NCI-H526 treated with DMSO at 0.1 percent for 48 hours (cell line): ENCODE results near the gene PTPN20.
A peak's percentile ranks its signal among the peaks of the same experiment; 100 is the strongest.

Source experiments
- DNase-seq: peaks from one replicate; lab custom pipeline; 2025; lab: John Stamatoyannopoulos, UW

PTPN20 gene

DNA sequence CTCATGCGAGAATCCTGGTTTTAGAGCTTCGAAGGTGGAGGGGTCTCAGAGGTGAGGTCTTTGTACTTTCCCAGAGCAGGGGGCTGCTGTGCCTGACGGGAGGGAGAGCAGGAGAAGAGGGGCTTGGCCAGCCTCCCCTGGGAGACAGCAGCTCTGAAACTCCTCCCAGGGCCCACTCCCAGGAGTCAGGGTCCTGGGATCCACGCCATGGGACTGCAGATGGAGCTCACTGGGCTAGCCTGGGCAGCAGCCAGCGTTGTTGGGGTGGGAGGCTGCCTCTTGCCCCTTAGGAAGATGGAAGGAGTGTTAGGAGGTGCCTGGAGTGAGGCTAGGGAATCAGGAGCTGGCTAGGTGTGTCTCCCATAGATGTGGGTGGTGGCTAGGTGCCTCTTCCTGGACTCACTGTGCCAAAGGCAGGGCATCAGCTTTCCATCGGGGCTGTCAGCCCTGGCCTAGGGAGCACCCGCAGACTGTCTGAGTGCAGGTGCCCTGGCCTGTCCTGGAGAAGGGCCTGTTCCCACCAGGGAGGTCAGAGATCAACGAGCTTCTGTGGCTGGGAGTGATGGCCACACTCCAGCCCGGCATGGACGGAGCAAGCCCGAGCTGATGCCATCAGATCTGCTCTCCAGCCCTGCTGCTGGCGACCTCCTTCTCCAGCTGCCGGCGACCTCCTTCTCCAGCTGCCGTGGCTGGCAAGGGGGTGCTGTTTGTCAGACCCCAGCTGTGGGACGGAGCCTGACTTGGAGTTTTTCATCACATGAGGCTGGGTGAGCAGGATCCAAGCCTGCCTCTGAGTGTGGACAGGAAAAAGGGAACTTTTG lies 111.3 kb downstream of the PTPN20 start:
- no peak for DNase-seq

DNA sequence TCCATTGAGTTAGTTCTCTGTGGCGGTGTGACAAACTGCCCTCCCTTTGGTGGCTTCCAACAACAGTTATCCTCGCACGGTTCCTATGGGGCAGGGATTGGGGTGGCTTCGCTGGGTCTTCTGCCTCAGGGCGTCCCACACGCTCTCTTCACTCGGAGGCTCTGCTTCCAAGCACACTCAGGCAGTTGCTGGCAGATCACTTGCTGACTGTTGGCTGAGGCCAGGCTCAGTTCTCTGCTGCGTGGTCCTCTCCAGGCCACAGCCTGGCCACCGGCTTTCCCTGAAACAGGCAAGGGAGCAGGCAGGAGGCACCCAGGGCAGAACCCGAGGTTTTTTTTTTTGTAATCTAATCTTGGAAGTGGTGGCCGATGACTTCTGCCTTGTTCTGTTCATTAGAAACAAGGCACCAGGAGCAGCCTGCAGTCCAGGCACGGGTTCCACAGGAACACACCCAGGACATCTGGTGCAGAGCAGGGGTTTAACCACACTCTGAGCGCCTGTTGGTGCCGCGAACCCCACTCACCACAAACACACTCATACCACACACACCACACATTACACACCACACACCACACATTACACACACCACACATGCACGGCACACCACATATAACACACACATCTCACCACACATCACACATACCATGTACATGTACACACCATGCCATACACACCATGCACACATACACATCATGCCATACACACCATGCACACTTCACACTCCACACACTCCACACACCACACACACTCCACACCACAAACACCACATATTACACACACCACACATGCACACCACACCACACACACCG lies 112.2 kb downstream of the PTPN20 start:
- no peak for DNase-seq

DNA sequence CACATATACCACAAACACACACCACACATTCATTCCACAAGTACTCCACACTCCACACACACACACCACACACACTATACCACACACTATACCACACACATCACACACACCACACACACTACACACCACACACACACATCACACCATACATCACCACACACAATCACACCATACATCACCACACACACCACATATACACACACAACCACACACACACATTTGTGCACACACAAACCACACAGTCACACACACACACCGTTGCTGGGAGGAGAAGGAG lies 112.8 kb downstream of the PTPN20 start:
- no peak for DNase-seq

DNA sequence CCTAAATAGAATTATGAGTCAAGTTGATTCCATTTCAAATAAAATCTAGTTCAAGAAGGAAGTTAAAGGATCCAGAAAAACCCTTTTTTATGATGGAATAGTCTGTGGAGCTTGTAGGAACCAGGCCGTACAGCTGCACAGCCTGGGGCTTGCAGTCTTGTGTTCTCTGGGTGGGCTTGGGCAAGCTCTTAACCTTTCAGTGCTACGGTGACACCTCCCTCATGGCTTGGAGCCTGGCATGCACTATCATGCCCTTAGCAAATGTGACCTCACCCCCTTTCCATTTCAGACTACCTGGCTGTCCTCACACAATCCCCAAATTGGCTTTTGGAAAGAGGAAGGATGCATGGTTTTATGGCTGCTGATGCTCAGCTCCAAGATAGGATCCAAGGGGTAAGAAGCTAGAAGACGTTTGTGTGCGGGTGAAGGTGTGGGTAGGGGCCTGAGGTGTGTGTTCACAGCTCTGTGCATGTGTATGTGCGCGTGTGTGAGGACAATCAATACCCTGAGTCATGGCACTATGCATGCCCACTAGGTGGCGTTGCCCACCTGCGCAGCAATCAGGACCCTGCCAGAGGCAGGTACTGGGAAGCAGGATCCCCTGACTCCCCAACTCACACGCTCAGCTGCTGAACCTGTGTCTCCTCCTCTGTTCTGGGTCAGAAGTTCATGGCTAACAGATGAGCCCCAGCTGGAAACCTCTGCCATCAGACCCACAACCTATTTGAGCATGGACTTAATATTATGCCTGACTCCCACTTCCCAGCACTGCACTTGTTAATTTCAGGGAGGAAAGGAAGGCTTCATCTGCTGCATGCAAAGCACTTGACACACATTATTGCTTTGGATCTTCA lies 113.4 kb downstream of the PTPN20 start:
- peak; percentile 8 for DNase-seq

DNA sequence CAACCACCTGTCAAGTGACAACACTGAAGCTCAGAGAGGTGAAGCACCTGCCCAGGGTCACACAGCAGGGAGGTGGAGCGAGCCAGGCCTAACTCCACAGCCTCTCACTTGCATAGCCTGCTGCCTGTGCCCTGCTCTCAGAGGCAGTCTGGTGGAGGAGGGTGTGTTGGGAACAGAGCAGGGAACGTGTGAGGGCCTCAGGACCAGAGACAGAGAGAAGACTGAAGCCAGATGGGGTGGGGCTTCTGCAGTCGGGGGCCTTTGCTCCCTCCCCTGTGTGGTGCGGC lies 114.0 kb downstream of the PTPN20 start:
- DNase-seq, result no peak

DNA sequence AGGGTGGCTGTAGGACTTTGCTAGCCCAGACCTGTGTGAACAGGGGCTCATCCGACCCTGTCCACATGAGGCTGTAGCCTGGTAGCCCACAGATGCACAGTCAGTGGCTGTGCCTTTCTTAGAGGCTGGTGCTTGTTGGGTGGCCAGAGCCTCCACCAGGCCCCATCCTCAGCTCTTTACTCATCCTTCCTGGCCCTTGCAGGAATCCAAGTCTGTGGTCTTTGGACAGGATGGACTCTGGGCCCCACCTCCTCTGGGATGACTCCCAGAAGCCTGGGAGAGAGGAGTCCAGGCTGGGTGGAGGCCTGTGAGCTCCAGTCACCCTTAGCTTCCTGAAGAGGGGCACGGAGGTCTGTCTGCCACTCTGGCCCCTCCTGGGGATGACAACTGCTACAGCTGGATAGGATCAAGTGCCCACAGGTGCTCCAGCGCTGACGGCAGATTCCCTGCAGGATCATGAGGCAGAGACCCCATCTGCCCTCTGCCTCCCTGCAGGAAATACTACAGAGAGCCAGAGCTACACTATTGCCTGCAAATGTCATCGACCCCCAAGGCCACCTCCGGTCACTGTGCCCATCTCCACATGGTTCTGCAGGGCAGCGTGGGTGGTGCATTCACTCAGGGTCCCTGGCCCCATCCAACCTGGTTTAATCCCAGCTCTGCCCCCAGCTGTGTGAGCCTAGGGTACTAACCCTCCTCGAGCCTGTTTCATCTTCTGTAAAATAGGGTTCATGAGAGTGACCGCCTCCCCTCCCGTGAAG lies 114.5 kb downstream of the PTPN20 start:
- DNase-seq, result no peak

DNA sequence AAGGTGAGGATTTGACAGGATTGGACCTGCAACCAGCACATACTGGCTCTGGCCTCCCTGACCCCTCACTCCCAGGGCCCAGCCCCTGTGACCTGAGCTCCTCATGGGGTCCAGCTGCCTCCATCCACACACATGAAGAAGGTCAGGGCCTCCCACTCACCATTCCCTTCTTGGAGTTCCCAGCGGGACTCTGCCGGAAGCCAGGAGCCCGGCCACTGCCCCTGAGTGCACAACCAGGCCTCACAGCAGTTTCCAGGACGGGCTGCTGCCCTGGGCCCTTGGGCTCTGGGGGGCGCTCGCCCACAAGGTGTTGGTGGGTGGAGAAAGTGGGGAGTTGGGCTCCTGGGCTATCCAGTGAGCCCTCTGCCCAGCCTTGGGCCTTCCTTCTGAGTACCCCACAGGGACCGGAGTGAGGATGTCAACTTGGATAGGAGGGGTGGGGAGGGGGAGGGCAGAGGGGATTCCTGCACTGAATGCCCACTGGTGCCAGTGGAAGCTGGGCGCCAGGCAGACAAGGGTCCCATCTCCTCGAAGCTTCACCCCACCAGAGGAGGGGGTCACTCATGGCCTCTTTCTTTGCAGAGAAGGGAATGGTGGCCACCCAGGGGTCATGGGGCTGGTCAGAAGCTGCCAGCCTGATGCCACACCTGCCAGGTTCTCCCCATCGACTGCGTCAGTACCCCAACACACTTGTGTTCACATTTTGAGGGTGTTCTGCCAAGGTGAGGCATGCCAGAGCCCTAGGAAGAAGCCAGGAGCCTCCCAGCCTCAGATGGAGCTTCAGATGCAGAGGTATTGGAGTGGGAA lies 115.3 kb downstream of the PTPN20 start:
- no peak for DNase-seq

DNA sequence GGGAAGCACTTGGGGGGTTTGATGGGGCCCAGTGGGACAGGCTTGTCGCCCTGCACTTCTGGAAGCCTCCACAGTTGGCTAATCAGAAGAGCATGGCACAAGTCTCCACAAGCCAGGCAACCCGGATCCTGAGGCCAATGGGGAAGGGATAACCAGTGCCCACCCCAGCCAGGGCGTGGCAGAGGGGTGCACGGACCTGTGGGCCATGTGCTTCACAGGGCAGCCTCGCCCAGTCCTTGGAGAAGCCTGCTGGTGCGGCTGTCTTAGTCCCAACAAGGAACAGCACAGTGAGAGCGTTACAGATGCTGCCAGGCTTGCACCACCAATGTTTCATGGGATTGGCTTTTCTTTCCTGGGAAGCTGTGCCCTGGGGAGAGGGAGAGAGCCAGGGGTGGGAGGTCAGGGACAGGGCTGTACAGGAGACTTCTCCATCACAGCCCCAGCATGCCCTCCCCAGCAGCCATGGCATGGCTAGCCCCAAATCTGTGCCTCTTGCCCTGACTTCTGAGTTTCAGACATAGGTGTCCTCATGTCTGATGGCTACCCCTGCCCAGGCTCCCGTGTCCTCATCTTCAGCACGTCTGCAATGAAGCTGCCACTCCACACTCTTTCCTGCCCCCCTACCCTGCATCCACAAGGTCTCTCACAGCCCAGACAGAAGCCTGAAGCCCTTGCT lies 116.0 kb downstream of the PTPN20 start:
- DNase-seq, result no peak

DNA sequence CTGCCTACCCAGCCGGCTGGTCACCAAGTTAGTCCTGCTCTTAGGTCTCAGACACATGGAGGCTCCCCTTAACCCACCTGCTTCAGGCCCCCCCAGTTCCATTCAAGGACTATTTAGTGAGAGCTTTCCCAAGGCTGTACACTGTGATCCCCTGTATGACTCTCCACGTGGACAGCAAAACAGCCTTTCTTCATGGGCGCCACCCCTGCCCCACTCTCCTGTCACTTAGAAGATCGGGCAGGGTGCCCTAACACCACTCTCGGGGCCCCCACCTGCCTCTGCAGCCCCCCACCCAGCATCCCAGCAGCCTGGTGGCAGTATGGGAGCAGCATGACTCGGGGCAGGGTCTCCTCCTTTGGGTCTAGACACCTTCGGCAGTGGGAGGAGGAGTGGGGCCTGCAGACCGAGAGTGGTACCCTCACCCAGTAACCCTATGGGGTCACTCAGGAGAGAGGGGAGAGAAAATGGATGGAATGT lies 116.6 kb downstream of the PTPN20 start:
- no peak for DNase-seq

DNA sequence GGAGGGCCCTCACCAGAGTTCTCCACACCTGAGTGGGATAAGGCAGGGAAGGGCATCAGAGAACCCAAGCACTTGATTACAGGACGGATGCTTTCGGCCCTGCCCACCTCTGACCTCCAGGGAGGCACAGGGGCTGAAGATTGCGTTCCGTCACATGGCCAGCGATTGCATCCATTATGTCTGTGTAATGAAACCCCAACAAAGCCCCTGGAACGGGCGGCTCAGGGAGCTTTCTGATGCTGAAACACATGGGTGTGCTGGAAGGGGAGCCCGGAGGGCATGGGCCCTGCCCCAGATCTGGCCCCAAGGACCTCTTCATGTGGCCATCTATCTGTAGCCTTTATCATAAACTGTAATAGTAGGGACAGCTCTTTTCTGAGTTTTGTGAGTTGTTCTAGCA lies 117.2 kb downstream of the PTPN20 start:
- no peak for DNase-seq

DNA sequence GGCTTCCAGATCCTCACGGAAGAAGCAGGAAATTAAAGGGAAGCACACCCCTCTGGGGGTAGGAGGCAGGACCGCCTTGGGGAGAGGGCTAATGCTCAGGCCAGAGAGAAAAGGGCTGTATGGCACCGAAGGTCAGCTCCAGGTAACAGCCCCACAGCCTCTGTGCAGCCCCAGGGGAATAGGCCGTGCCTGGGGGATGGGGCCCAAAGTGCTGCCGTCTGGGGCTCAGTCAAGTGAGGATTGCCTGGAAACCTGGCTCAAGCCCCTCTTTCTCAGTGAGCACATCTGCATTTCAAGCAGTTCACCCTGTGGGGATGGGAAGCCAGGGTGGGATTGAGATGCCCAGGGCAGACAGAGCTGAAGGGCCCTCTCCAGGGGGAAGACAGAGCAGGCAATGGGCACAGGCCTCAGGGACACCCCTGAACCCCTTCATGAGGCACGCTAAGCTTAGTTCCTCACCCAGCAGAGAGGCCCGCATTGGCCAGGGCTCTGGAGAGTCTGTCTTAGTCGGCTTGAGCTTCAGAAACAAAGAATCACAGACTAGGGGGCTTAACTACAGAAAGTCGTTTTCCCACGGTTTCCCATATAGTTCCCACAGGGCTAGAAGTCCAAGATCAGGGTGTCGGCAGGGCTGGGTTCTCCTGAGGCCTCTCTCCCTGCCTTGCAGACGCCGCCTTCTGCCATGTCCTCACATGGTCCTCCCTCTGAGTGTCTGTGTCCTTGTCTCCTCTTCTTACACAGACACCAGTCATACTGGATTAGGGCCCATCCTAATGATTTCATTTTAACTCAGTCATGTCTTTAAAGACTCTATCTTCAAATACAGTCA lies 118.2 kb downstream of the PTPN20 start:
- DNase-seq, result no peak

DNA sequence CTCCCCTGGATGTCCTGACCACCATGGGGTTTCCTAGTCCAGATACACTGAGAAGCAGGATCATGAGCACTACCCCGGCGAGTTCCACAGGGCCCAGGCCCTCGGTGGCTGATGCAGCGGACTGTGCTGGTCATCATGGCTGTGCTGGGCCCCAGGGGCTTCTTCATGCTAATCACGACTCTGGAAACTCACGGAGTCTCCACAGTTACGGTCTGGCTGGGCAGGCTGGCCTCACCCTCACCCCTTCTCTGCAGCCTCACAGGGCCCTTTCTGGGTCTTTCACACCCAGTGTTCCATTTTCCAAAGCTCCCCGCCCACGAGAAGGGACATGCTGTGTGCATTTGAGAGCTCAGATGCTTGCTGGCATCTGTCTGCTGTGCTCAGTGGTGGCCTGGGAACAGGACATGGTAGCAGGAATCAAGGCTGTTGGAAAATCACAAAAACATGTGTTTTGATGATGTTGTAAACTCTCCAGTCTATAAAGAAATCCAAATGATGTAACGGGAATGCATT lies 119.0 kb downstream of the PTPN20 start:
- no peak for DNase-seq

DNA sequence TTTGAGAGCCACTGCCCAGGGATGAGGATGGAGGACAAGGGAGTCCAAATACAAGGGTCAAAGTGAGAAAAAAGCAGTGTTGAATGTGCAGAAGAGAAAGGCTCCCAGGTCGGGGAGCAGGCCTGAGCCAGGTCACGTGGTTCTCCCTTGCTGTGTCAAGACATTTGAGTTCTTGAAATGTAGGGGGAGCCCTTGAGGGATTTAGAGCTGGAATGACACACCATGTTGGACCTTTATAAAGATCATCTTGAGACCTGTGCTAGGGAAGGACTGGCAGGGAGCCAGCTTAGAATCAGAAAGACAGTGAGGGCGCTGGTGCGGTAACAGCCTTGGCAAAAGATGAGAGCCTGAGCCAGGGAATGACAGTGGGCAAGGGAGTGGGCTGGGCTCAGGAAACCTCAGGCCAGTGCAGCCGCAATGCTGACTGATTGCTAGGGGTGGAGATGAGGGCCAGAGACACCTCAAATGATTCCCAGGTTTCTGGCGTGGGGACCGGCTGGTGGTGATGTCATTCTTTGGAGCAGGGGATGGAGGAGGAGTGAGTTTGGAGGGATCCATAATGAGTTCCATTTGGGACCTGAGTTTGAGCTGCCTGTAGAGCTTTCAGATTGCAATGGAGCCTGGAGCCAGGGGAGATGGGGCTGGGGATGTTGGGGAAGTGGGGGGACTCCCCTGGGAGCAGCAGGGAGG lies 120.1 kb downstream of the PTPN20 start:
- DNase-seq, result no peak

DNA sequence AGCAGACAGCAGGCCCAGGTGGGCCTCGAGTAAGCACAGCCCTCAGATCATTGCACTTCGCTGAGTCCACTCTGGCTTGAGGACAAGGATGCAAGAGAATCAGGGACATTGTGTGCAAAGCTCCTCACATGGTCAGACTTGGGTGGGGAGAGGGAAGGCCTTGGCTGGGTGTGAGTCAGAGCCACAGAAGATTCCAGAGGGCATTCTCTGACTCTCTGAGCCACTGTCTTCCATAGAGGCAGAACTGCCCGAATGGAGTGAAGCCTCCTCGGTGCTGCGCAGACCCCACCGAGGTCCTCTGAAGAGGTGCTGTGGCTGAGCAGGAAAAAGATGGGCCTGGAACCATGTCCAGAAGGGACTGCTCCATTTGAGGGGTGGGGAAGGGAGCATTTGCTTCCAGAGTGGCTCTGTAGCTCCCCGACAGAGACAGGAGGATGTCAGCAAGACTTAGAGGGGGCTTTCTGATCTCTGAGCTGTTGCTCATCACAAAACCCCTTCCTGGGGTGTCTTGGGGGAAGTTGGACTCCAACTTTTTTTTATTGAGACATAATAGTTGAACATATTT lies 120.8 kb downstream of the PTPN20 start:
- DNase-seq, result no peak

DNA sequence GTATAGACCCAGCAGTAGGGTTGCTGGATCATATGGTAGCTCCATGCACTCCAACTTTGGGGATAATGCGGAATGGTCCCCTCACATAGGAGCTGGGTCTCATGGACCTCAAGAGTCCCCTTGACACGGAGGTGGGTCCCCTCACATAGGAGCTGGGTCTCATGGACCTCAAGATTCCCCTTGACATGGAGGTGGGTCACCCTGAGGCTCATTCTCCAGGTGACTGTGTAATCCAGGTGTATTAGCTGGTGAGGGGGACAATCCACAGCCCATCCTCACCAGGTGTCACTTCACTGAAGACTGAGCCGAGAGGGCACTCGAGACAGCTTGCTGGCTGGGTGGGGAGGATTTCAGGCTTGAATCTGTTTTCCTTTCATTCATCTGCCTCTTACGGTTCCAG lies 121.9 kb downstream of the PTPN20 start:
- DNase-seq, result no peak

DNA sequence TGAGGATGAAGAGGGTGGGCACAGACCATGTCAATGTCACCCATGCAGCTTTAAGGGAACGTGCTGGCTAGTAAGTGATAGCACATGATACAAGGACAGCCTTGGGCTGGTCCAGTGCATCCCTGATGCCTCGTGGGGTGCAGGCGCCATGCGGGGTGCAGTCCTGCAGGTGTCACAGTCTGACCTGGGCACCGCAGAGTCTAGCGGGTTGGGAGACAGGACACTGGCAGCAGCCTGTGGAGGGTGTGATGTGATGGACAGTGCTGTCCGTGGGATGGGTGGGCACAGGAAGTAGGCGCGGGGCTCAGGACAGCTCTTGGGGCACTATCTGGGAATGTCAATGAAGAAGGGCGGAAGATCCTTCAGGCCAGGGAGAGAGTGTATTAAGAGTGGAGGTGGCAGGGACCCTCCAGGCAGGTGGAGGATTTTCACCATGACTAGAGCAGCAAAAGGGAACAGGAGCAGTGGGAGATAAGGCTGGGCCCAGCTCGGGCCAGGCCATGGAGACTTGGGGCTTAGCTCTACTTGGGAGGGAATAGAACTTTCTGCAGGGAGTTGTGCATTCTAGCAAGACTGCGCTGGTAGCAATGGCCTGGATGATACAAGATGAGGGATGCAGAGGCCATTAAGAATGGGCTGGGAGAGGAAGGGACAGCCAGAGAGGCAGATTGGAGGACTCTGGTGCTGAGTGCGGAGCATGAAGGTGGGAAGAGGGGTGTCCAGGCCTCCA lies 122.5 kb downstream of the PTPN20 start:
- no peak for DNase-seq

DNA sequence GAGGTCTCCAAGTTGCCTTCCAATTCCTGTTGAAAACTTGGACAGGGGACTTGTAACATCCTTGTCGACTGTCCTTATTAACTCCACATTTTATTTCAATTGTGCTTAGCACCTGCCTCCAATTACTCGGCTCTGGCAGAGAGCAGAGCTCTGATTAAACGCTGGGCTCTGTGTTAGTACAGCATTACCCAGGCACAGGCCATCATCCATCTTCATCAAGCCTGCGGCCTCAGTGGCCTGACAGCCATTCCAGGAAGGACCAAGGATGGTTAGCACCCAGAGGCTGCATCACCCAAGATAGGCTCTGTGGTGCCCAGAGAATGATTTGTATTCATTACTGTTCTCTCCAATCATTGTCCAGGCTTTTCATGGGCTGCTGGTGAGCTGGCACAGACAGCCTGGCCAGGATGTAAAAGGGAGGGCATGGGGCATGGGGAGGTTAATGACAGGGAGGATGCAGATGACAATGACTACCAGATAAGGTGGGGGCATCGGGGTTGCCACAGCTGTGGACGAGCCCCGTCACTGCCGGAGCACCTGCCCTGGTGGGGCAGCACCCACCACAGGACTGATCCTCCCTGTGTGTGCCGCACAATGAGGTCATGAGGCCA lies 123.3 kb downstream of the PTPN20 start:
- no peak for DNase-seq
